Kidney (tissue), 14 donors: Measurements from ENCODE around the gene LST1. TPM values are rescaled to one million over a fixed set of nuclear protein-coding genes. Genes with fewer than 3 reads are reported as not detected.
A peak's percentile ranks its signal among the peaks of the same experiment; 100 is the strongest.
"Not testable (repeated sequence)": the region's sequence is repeated elsewhere in the genome, so short reads cannot be mapped to it uniquely, and the experiment has no call there.

Experiments used
- DNase-seq, 5 donors: peaks; one replicate each; pipeline ENCODE4 v3.0.0-alpha.2; 2013 to 2020
- FAIRE-seq: peaks from 2 replicates; lab custom pipeline; 2012; peaks lifted over from hg19 to GRCh38; lab: Jason Lieb, UNC
- H3K27ac ChIP-seq, 2 donors: one replicate each; pipeline ENCODE4 v1.7.0; 2013; ENCODE audit warnings: low read depth in 2 of 2, low read length in 2 of 2, inconsistent platforms in 1 of 2
- H3K27me3 ChIP-seq: one replicate; pipeline ENCODE4 v1.7.1; 2013; ENCODE audit warnings: low read length, inconsistent platforms; ENCODE audit not compliant: control insufficient read depth, insufficient read depth
- H3K36me3 ChIP-seq, 3 donors: one replicate each; pipeline versions ENCODE4 v1.7.0 to v1.7.1; 2013; ENCODE audit warnings: low read length in 3 of 3, control low read depth in 1 of 3, inconsistent platforms in 1 of 3; ENCODE audit not compliant: insufficient read depth in 3 of 3, control insufficient read depth in 2 of 3
- H3K4me1 ChIP-seq, 3 donors: one replicate each; pipeline versions ENCODE4 v1.7.0 to v1.7.1; 2013; ENCODE audit warnings: low read length in 3 of 3, inconsistent platforms in 1 of 3, low read depth in 1 of 3; ENCODE audit not compliant: control insufficient read depth in 2 of 3, insufficient read depth in 2 of 3
- H3K4me3 ChIP-seq, 3 donors: one replicate each; pipeline versions ENCODE4 v1.7.0 to v1.8.1; 2013; ENCODE audit warnings: low read length in 3 of 3, control low read depth in 1 of 3, inconsistent platforms in 1 of 3
- H3K9ac ChIP-seq, 3 donors: one replicate each; pipeline versions ENCODE4 v1.7.0 to v1.7.1; 2013; ENCODE audit warnings: low read length in 3 of 3, control low read depth in 1 of 3, inconsistent platforms in 1 of 3
- H3K9me3 ChIP-seq, 3 donors: one replicate each; pipeline versions ENCODE4 v1.7.0 to v1.7.1; 2013; ENCODE audit warnings: low read length in 3 of 3, control low read depth in 1 of 3, inconsistent platforms in 1 of 3; ENCODE audit not compliant: control insufficient read depth in 2 of 3, insufficient read depth in 1 of 3
- intact Hi-C: fragments of 100-400 bp; cut with DNase I; formaldehyde crosslinking; loops from one replicate; pipeline ENCODE4 v1.11.1; 2022
- polyA plus RNA-seq: library from polyadenylated mRNA; stranded (reverse); fragments of 350-450 nt; fragmentation: Illumina TruSeq; extraction: RNeasy Lipid Tissue Mini Kit (QIAGEN cat#74804); gene quantifications from one replicate; pipeline ENCODE4 v1.2.3, GENCODE V29; 2014; ENCODE audit warnings: low read depth, low replicate concordance; ENCODE audit not compliant: insufficient read depth
- total RNA-seq: library from RNA; stranded (reverse); fragmentation: NEBNext Ultra II Directional; extraction: Animal tissue kit (Norgen Biotek cat#: 25700); gene quantifications from one replicate; pipeline ENCODE4 v1.2.1, GENCODE V29; 2021
- TF ChIP-seq, protein P1 (sequence below): IDR thresholded peaks from 3 replicates; pipeline ENCODE4 v1.5.1; 2012; ENCODE audit warnings: mild to moderate bottlenecking, moderate library complexity, borderline replicate concordance; ENCODE audit not compliant: insufficient read depth; ENCODE audit errors: extremely low read depth
- donor health status: control.
- donor health status: control.
- donor health status: control.
- donor health status: control.
- donor health status: control.
- donor health status: DM: yes; HTN: yes; CAD: no.
- donor health status: Normal renal cell carcinoma (clear cell type).

Gene LST1
- total and polyA plus RNA-seq, 2 donors from 2014 or later, result 14.8 to 31.5 TPM

DNA sequence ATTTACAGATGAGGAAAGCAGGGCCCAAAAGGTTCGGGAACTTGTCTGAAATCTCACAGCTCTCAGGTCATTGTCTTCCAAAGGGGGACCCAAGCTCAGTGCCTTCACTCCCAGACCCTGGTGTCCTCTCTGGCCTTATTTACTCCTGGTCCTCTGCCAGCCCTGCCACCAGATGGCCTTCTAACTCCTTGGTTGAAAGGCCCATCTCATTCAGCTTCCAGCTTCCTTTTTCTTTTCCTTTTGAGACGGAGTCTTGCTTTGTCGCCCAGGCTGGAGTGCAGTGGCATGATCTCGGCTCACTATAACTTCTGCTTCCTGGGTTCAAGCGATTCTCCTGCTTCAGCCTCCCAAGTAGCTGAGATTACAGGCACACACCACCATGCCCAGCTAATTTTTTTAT lies 34.7 kb upstream of the LST1 start:
- H3K27me3 ChIP-seq, H3K27ac ChIP-seq, FAIRE-seq, H3K4me3 ChIP-seq, intact Hi-C loops, H3K9ac ChIP-seq, H3K9me3 ChIP-seq: not testable (repeated sequence)
- TF ChIP-seq, protein P1, sequence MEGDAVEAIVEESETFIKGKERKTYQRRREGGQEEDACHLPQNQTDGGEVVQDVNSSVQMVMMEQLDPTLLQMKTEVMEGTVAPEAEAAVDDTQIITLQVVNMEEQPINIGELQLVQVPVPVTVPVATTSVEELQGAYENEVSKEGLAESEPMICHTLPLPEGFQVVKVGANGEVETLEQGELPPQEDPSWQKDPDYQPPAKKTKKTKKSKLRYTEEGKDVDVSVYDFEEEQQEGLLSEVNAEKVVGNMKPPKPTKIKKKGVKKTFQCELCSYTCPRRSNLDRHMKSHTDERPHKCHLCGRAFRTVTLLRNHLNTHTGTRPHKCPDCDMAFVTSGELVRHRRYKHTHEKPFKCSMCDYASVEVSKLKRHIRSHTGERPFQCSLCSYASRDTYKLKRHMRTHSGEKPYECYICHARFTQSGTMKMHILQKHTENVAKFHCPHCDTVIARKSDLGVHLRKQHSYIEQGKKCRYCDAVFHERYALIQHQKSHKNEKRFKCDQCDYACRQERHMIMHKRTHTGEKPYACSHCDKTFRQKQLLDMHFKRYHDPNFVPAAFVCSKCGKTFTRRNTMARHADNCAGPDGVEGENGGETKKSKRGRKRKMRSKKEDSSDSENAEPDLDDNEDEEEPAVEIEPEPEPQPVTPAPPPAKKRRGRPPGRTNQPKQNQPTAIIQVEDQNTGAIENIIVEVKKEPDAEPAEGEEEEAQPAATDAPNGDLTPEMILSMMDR, result peak; percentile 60
- peak in 2 of 5 donors; percentile 30 to 51 for DNase-seq
- H3K4me1 ChIP-seq, result peaks cover 0 to 14% (median 7%) of the 10 kb centered on the region in 3 donors
- H3K36me3 ChIP-seq, result peaks cover 0 to 12% (median 5%) of the 10 kb centered on the region in 3 donors

DNA sequence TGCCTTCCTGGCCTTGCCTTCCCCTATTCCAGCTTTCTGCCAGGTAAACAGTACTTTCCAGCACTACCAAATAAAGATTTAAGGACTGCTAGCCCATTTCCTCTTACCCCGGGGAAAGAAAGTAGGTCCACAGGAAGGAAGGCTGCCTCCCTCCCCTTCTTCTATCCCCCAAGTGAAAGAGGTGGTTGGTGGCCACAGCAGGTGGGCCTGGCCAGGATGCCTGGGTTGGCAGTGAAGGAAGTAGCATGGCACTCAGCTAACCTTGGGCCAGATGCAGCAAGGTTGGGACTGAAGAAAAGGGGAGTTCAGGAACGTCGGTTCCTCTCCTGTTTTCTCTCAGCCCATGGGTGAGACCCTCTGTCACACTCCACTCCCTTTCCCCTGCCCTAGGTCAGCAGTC lies 29.8 kb upstream of the LST1 start:
- no peaks in the 10 kb centered on the region for H3K27me3 ChIP-seq
- no peak overlapping the region for H3K9ac ChIP-seq
- H3K27ac ChIP-seq, result no peak overlapping the region
- H3K4me1 ChIP-seq, result peaks cover 0 to 18% (median 0%) of the 10 kb centered on the region in 3 donors
- no peak for FAIRE-seq
- DNase-seq, result peak in 1 of 5 donors; percentile 32
- TF ChIP-seq, protein P1, result no peak
- H3K9me3 ChIP-seq, result no peaks in the 10 kb centered on the region
- H3K4me3 ChIP-seq, result no peak overlapping the region
- H3K36me3 ChIP-seq, result peaks cover 0 to 25% (median 9%) of the 10 kb centered on the region in 3 donors
- intact Hi-C loops, result no loop called here

DNA sequence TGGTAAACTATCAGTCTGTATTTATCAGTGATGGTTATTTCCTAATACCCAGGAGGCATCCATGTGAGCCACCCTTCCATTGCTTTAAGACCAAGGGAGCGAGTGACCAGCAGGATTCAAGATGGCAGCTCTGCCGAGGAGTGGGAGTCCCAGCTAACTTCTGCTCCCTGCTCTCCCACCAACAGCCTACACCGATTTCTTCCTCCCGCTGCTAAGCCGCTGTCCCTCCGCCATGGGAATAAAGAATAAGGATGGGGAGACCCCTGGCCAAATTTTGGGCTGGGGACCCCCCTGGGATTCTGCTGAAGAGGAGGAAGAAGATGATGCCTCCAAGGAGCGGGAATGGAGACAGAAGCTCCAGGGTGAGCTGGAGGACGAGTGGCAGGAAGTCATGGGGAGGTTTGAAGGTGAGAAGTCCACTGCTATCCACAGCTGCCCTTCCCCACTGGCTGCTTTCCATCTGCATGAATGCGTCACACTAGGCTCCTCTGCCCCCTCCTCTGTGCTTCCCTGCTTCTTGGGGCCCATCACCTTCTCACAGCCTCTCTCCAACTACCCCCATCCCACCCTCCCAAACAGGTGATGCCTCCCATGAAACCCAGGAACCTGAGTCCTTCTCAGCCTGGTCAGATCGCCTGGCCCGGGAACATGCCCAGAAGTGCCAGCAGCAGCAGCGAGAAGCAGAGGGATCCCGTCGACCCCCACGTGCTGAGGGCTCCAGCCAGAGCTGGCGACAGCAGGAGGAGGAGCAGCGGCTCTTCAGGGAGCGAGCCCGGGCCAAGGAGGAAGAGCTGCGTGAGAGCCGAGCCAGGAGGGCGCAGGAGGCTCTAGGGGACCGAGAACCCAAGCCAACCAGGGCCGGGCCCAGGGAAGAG lies 28.4 kb upstream of the LST1 start:
- peaks cover 0 to 24% (median 9%) of the 10 kb centered on the region in 3 donors for H3K36me3 ChIP-seq
- no peaks in the 10 kb centered on the region for H3K27me3 ChIP-seq
- peak in 1 of 5 donors; percentile 69 for DNase-seq
- TF ChIP-seq, protein P1, result no peak
- intact Hi-C loops, result no loop called here
- H3K27ac ChIP-seq, result no peak overlapping the region
- H3K4me3 ChIP-seq, result no peak overlapping the region
- peaks cover 0 to 18% (median 0%) of the 10 kb centered on the region in 3 donors for H3K4me1 ChIP-seq
- no peak overlapping the region for H3K9ac ChIP-seq
- no peaks in the 10 kb centered on the region for H3K9me3 ChIP-seq
- FAIRE-seq, result no peak
